Left kidney (tissue), 2 donors: ENCODE results near the gene SLC30A3. TPM values are rescaled to one million over a fixed set of nuclear protein-coding genes. Genes with fewer than 3 reads are reported as not detected.

Experiments used
- DNase-seq: peaks from one replicate; pipeline ENCODE4 v3.0.0-alpha.2; 2013
- polyA plus RNA-seq: library from polyadenylated mRNA; unstranded; fragments of 120-200 nt; gene quantifications from one replicate; pipeline ENCODE4 v1.2.1, GENCODE V29; 2013; ENCODE audit not compliant: insufficient read length

SLC30A3 gene
- polyA plus RNA-seq, 1 donor: 6.2 TPM

- no peak for DNase-seq
Observed at GRCh38 chr2:27233341-27233740, 29.5 kb downstream of the SLC30A3 start.

DNA sequence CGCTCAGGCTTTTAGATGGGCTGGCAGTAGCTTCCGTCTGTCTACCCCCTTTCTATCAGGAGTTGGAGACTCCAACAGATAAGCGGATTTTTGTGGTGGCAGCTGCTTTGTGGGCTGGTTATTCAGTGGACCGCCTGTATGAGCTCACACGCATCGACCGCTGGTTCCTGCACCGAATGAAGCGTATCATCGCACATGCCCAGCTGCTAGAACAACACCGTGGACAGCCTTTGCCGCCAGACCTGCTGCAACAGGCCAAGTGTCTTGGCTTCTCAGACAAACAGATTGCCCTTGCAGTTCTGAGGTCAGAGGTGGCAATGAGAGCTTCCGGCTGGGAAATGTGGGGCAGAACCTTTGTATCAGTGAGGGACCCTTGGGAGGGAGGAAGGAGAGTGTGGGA lies 30.9 kb downstream of the SLC30A3 start:
- DNase-seq: no peak

DNA sequence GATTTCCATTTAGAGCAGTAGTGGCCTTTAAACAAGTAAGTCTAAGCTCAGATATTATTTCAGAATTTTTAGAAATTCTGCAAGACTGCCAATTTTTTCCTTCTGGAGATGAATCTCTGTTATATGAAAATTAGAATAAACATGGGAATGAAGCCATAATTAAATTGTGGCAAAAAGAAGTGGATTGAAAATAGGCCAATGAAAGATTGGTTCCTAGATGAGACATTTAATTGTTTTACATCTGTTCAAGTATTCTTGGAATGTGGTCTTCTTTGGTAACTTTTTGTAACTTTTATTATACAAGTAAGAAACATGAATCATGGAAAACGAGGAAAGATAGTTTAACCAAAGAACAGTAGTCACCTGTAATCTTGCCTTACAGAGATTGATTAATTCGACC lies 35.3 kb downstream of the SLC30A3 start:
- DNase-seq: no peak

- no peak for DNase-seq
Observed at GRCh38 chr2:27225526-27225925, 37.3 kb downstream of the SLC30A3 start.

- no peak for DNase-seq
Observed at GRCh38 chr2:27223416-27223815, 39.4 kb downstream of the SLC30A3 start.

GRCh38 chr2:27222407-27222806 lies 40.4 kb downstream of the SLC30A3 start:
- no peak for DNase-seq

DNA sequence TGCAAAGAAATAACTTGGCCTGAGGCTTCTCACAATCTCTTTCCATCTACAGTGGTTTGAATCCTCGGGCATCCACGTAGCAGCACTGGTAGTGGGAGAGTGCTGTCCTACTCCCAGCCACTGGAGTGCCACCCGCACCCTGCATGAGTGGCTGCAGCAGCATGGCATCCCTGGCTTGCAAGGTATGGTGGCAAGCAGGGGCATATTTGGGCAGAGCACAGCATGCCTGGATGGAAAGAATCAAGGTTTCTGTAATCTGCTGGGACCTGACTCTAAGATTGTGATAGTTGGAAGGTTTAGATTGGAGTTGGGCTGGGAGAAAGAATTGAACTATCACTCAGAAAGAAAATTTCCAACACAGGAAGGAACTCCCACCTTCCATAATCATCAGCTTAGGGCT lies 41.7 kb downstream of the SLC30A3 start:
- DNase-seq: no peak

DNA sequence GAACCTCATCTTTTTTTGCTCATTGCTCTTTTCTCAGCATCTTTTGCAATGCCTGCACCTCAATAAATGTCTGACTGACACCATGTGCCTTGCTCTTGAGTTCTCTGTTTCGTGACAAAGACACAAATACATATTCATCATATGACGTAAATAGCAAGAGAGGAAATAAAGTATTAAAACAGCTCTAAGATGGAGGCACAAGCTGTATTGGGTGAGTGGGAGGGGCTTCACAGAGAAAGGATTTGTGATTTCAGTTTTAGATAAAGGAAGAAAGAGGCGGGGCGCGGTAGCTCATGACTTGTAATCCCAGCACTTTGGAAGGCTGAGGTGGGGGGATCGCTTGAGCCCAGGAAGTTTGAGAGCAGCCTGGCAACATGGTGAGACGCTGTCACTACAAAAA lies 42.8 kb downstream of the SLC30A3 start:
- DNase-seq: no peak

GRCh38 chr2:27219091-27219490 lies 43.8 kb downstream of the SLC30A3 start:
- DNase-seq: no peak

GRCh38 chr2:27218614-27219013 lies 44.2 kb downstream of the SLC30A3 start:
- no peak for DNase-seq

- DNase-seq: peak; percentile 77
Observed at GRCh38 chr2:27217173-27218121, 45.4 kb downstream of the SLC30A3 start, which contains the start of gene CAD. TSS of gene CAD (plus strand) at chr2:27217369. CDS start at chr2:27217552, 183 bp downstream.

GRCh38 chr2:27216416-27217137 lies 46.3 kb downstream of the SLC30A3 start:
- DNase-seq: no peak

GRCh38 chr2:27214941-27215340 lies 47.9 kb downstream of the SLC30A3 start:
- no peak for DNase-seq

- no peak for DNase-seq
Observed at GRCh38 chr2:27212626-27213471, 50.0 kb downstream of the SLC30A3 start.

- DNase-seq: peak; percentile 88
Observed at GRCh38 chr2:27211943-27212625, 50.8 kb downstream of the SLC30A3 start, which contains the start of the genes ATRAID and SLC5A6. TSS of gene ATRAID (plus strand) at chr2:27212041. CDS start at chr2:27212369, 328 bp downstream. TSS of gene SLC5A6 (minus strand) at chr2:27212268. CDS start at chr2:27207650, 4,618 bp downstream.

DNA sequence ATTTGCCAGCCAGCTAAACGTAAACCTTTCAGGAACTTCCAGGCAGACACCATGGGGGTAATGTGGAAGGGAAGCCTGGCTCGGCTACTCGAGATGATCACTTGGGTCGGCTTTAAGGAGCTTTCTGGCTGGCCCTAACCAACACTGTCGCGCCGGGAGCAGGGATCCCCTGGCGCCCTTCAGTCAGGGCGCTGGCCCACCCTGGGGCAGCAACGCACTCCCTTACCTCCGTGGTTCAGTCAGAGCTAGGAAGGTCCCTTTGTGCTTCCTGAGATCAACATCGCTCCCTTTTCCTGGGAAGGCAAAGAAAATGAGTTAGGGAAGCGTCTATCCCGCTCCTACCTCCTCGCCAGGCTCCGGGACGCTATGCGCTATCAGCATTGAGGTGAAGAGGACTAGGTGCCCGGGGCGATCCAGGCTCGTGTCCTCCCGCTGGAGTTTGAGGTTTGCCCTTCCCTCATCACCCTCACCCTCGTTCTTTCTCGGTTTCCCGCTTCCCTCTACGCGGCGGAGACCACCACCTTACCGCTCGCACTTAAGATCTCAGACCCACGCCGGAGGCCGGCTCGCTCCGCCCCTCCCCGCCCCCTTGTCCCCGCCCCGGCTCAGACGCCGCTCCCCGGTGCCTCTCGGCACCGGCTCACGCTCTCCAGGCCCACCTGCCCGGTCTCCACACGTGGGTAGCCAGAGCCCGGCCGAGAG lies 51.5 kb downstream of the SLC30A3 start:
- no peak for DNase-seq

- no peak for DNase-seq
Observed at GRCh38 chr2:27209621-27210401, 53.0 kb downstream of the SLC30A3 start.

DNA sequence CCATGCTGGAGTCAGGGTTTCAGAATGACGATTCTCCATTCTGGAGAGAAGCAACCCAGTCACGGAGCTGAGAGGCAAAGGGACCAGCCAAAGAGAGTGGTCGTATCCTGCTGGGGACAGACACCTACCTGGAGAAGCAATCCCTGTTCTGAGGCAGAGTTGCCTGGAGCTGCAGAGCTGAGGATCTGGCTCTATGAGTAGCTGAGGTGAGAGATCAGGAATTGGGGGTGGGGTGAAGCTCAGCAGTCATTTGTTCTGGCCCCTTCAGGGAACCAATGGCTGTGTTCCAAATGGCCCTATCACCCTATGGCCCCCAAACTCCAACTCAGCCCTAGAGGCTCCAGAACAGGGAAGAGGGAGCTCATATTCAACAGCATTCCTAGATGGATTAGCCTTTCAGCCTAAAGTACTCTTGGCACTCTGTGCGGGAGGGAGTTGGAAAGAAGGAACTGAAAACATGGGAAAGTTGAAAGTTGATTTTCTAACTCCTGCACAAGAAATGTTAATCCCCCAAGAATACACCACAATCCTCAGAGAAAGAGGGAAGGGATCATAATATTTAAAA lies 54.3 kb downstream of the SLC30A3 start:
- DNase-seq: no peak

DNA sequence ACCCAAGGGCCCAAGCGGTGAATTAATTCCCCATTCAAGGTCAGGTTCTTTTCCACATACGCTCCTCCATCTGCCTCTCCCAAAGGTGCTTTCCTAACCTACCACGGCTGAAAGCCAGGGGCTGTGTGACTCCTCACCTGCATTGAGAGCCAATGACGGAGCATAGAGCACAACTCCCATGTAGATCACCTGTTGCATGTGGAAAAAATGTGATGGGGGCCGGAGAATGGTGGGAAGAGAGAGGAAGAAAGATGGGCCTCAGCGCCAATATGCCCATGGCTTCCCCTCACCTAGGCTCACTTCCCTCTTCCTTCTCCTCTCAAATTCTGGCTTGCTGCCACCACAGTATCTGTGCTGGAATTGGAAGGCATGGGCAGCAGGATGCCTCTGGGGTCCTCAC lies 56.5 kb downstream of the SLC30A3 start:
- DNase-seq: no peak

DNA sequence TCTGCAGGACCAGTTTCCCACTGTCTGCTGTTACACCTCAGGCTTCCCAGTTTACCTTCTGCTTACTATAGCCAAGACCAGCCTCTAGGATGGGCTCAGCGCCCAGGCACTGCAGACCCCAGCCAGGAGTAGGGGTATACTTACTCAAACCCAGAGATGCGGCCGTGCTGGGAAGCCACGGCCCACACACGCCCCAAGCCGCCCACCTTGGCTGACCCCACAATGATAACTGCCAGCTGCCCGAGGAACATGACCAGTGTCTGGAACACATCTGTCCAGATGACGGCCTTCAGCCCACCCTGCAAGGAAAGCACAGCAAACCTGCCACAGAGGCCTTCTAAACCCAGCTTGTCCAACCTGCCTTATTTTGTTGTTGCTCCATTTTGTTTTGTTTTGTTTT lies 57.6 kb downstream of the SLC30A3 start:
- no peak for DNase-seq
